Lung (tissue), 12 donors: ENCODE results near the gene MAPKAPK3. TPM values are rescaled to one million over a fixed set of nuclear protein-coding genes. Genes with fewer than 3 reads are reported as not detected.

ENCODE experiments used
- ATAC-seq: fragments of 200-7000 bp; cut with Tn5 transposase; one replicate; pipeline ENCODE4 v1.9.1; 2020; ENCODE audit warnings: moderate number of reproducible peaks; ENCODE audit not compliant: insufficient read depth, low FRiP score
- DNase-seq, 3 donors: peaks; one replicate each; pipeline ENCODE4 v3.0.0-alpha.2; 2013 to 2017
- H3K27ac ChIP-seq, 2 donors: one replicate each; pipeline ENCODE4 v1.5.1; 2013; ENCODE audit warnings: mild to moderate bottlenecking in 2 of 2, moderate library complexity in 2 of 2, control low read depth in 1 of 2, inconsistent platforms in 1 of 2, low read depth in 1 of 2, low read length in 1 of 2
- H3K27me3 ChIP-seq, 3 donors: one replicate each; pipeline ENCODE4 v1.5.1; 2013; ENCODE audit warnings: low read length in 2 of 3; ENCODE audit not compliant: control insufficient read depth in 3 of 3, insufficient read depth in 3 of 3
- H3K36me3 ChIP-seq, 4 donors: one replicate each; pipeline ENCODE4 v1.5.1; 2013; ENCODE audit warnings: low read length in 4 of 4, mild to moderate bottlenecking in 1 of 4, moderate library complexity in 1 of 4; ENCODE audit not compliant: control insufficient read depth in 4 of 4, insufficient read depth in 4 of 4
- H3K4me1 ChIP-seq, 5 donors: one replicate each; pipeline ENCODE4 v1.5.1; 2013; ENCODE audit warnings: low read length in 5 of 5, mild to moderate bottlenecking in 2 of 5, moderate library complexity in 1 of 5; ENCODE audit not compliant: control insufficient read depth in 5 of 5, insufficient read depth in 5 of 5
- H3K4me3 ChIP-seq: one replicate; pipeline ENCODE4 v1.5.1; 2013; ENCODE audit warnings: mild to moderate bottlenecking, control low read depth, moderate library complexity
- H3K9ac ChIP-seq, 2 donors: one replicate each; pipeline ENCODE4 v1.5.1; 2013; ENCODE audit warnings: low read length in 2 of 2, control low read depth in 1 of 2; ENCODE audit not compliant: insufficient read depth in 1 of 2
- H3K9me3 ChIP-seq, 4 donors: one replicate each; pipeline ENCODE4 v1.5.1; 2013; ENCODE audit warnings: low read length in 3 of 4, mild to moderate bottlenecking in 1 of 4, moderate library complexity in 1 of 4; ENCODE audit not compliant: control insufficient read depth in 4 of 4, insufficient read depth in 3 of 4
- WGBS, 2 donors: extraction: QIAGEN DNeasy Blood & Tissue Kit; methylation state at CpG; one replicate each; pipeline ENCODE4 v1.1.7; 2013; 5-methylcytosine and 5-hydroxymethylcytosine counted together
- polyA plus RNA-seq, 2 donors: library from polyadenylated mRNA; stranded (reverse); fragments of 200-250 nt; gene quantifications; one replicate each; pipeline ENCODE4 v1.2.1, GENCODE V29; 2013
- total RNA-seq, 2 donors: library from RNA; depleted of rRNA in 1 of 2; stranded (reverse); fragments of >200 nt in 1 of 2; gene quantifications; one replicate each; pipeline ENCODE4 v1.2.1, GENCODE V29; 2014 to 2021
- TF ChIP-seq, protein P1 (sequence below): IDR thresholded peaks from 2 replicates; pipeline ENCODE4 v1.5.1; 2012; ENCODE audit warnings: mild to moderate bottlenecking; ENCODE audit errors: control extremely low read depth, extremely low read depth
- donor health status: control.
- donor health status: control.
- donor health status: Bipolar disorder and iron deficiency.
- donor health status: healthy.
- donor health status: DM: yes; HTN: yes; CAD: no.

The MAPKAPK3 gene
- total and polyA plus RNA-seq, 4 donors = 23.6 to 96.1 (median 71.4) TPM

GRCh38 chr3:50575372-50575771, 41.6 kb upstream of the MAPKAPK3 start:
- no peak overlapping the region for H3K27ac ChIP-seq
- TF ChIP-seq, protein P1, sequence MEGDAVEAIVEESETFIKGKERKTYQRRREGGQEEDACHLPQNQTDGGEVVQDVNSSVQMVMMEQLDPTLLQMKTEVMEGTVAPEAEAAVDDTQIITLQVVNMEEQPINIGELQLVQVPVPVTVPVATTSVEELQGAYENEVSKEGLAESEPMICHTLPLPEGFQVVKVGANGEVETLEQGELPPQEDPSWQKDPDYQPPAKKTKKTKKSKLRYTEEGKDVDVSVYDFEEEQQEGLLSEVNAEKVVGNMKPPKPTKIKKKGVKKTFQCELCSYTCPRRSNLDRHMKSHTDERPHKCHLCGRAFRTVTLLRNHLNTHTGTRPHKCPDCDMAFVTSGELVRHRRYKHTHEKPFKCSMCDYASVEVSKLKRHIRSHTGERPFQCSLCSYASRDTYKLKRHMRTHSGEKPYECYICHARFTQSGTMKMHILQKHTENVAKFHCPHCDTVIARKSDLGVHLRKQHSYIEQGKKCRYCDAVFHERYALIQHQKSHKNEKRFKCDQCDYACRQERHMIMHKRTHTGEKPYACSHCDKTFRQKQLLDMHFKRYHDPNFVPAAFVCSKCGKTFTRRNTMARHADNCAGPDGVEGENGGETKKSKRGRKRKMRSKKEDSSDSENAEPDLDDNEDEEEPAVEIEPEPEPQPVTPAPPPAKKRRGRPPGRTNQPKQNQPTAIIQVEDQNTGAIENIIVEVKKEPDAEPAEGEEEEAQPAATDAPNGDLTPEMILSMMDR = no peak
- ATAC-seq (no peak), DNase-seq (no peak)
- peaks cover 0 to 36% (median 20%) of the 10 kb centered on the region in 4 donors for H3K36me3 ChIP-seq
- no peaks in the 10 kb centered on the region for H3K9me3 ChIP-seq
- no peaks in the 10 kb centered on the region for H3K27me3 ChIP-seq
- no peak overlapping the region for H3K4me3 ChIP-seq
- H3K4me1 ChIP-seq = peaks cover 0 to 19% (median 4%) of the 10 kb centered on the region in 5 donors
- 90 to 92% methylated on average over 6 of the region's 6 CpGs for WGBS, 2 donors
- H3K9ac ChIP-seq = no peak overlapping the region

DNA sequence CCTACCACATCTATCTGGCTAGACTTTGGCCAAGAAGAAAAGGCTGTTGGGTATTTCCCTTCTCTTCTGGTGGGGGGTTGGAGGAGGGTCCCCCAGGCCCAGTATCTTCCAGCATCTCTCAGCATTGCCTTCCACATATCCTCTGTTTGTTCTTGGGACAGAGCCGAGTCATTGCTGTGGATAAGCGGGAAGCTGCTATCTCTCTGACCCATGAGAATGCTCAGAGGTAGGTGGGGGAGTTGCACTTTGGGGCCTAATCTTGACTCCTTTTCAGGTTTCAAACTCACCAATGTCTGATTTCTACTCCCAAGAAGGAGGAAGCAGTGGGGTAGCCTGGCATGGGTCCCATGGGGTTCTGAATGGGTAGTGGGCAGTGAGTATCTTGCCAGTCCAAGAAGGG, 39.6 kb upstream of the MAPKAPK3 start:
- Histone ChIP-seq H3K27me3 (no peaks in the 10 kb centered on the region), H3K4me3 (no peak overlapping the region), H3K9me3 (no peaks in the 10 kb centered on the region), H3K9ac (no peak overlapping the region), H3K27ac (no peak overlapping the region), H3K4me1 (peaks cover 0 to 27% (median under 1%) of the 10 kb centered on the region in 5 donors), H3K36me3 (peaks cover 0 to 47% (median 20%) of the 10 kb centered on the region in 4 donors)
- no peak for DNase-seq
- TF ChIP-seq, protein P1 = no peak
- 96 to 100% methylated on average over 2 of the region's 2 CpGs for WGBS, 2 donors
- ATAC-seq = no peak

DNA sequence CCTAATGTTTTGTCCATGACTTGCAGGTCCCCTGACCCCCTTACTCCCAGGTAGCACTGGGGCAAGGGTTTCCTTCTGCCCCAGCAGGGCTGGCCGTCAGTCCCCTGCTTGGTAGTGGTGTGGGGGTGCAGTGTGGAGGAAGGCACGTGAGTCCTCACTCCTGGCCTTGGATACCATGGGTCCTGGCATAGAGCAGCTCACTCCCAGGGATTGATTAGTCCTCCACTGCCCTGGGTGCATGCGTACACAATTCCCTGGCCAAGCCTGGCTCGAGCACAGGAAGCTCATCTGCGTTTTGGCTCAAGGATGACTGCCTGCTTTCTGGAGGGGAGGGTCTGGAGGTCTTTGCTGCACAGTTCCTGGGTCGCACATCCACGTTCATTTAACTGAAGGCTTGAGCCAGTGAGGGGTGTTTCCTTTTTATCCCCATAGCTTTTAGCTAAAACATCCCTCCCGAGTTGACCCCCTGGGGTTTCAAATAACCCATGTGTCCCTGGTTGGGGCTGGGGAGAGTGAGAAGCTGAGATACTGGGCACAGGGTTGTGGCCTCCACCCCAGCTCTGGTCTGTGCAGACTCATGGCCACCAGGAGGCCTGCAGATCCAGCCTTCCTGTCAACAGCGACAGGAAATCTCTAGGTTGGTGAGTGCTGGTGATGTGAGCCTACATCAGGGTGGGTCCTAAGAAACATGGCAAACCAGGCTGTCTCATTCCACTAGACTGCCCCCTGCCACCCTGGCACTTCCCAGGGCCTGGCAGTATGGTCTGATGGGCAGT, 36.1 kb upstream of the MAPKAPK3 start:
- ATAC-seq = no peak
- TF ChIP-seq, protein P1 = no peak
- Histone ChIP-seq H3K36me3 (peaks cover 0 to 33% (median 15%) of the 10 kb centered on the region in 4 donors), H3K9ac (no peak overlapping the region), H3K4me3 (no peak overlapping the region), H3K27ac (peak overlapping the region; percentile 38 to 82), H3K9me3 (no peaks in the 10 kb centered on the region), H3K4me1 (peaks cover 0 to 24% (median 0%) of the 10 kb centered on the region in 5 donors), H3K27me3 (no peaks in the 10 kb centered on the region)
- no peak for DNase-seq
- WGBS, 2 donors = 84 to 85% methylated on average over 9 of the region's 9 CpGs

DNA sequence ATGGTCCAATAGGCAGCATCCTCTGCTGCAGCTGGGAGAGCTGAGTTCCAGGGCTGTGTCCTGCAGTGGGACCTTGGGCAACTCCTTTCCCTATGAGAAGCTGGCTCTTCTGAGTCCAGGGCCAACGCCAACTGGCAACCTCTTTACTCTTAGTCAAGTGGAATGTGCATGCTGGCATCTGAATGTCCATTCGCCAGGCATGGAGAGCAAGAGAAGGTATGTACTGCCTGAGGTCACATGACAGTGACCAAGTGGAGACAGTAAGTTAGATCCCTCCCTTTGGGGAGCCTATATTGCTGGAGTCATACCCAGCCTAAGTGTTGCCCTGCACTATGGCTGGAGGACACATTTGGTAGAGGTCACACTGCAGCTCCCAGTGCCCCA, 35.5 kb upstream of the MAPKAPK3 start:
- no peak overlapping the region for H3K9ac ChIP-seq
- ATAC-seq = no peak
- WGBS, 2 donors = 82 to 88% methylated on average over 2 of the region's 2 CpGs
- no peaks in the 10 kb centered on the region for H3K9me3 ChIP-seq
- no peak overlapping the region for H3K4me3 ChIP-seq
- H3K27ac ChIP-seq = peak overlapping the region; percentile 82 to 91
- TF ChIP-seq, protein P1 = no peak
- DNase-seq = no peak
- H3K27me3 ChIP-seq = no peaks in the 10 kb centered on the region
- H3K4me1 ChIP-seq = peaks cover 0 to 25% (median 0%) of the 10 kb centered on the region in 5 donors
- H3K36me3 ChIP-seq = peaks cover 0 to 31% (median 15%) of the 10 kb centered on the region in 4 donors
